Testis (tissue), 3 donors: Measurements from ENCODE around the gene TBC1D2. TPM values are rescaled to one million over a fixed set of nuclear protein-coding genes. Genes with fewer than 3 reads are reported as not detected.

Experiments
- DNase-seq: peaks from one replicate; pipeline ENCODE4 v3.0.0-alpha.2; 2019
- H3K27ac ChIP-seq, 2 donors: fragments of 200-600 bp; sonication (generic); one replicate each; pipeline ENCODE4 v1.5.1; 2019
- H3K27me3 ChIP-seq: fragments of 200-600 bp; sonication (generic); one replicate; pipeline ENCODE4 v1.5.1; 2019
- H3K36me3 ChIP-seq: fragments of 200-600 bp; sonication (generic); one replicate; pipeline ENCODE4 v1.5.1; 2017; ENCODE audit warnings: low read depth; ENCODE audit errors: missing control alignments
- H3K4me1 ChIP-seq: fragments of 200-600 bp; sonication (generic); one replicate; pipeline ENCODE4 v1.5.1; 2019
- H3K4me3 ChIP-seq, 2 donors: fragments of 200-600 bp; sonication (generic); one replicate each; pipeline ENCODE4 v1.5.1; 2017 to 2019
- H3K9me3 ChIP-seq: fragments of 200-600 bp; sonication (generic); one replicate; pipeline ENCODE4 v1.5.1; 2017
- CTCF ChIP-seq, 3 experiments: fragments of 450-650 bp in 2 of 3; fragments of 200-600 bp in 1 of 3; sonication (generic) in 1 of 3; IDR thresholded peaks; one replicate each; pipeline ENCODE4 v1.5.1; 2016 to 2019; ENCODE audit warnings: antibody characterized with exemption in 3 of 3, mild to moderate bottlenecking in 2 of 3, moderate library complexity in 1 of 3
- POLR2A ChIP-seq: fragments of 450-650 bp; IDR thresholded peaks from one replicate; pipeline ENCODE4 v1.6.1; 2017; ENCODE audit warnings: antibody characterized with exemption, mild to moderate bottlenecking, moderate library complexity
- WGBS, 2 donors: methylation state at CpG; one replicate each; pipeline ENCODE4 v1.1.5; 2018; 5-methylcytosine and 5-hydroxymethylcytosine counted together
- intact Hi-C: fragments of 100-400 bp; cut with DNase I; formaldehyde crosslinking; loops from one replicate; pipeline ENCODE4 v1.15.1; 2023; ENCODE audit warnings: low total_unique reads
- polyA plus RNA-seq: library from polyadenylated mRNA; stranded (reverse); fragments of 350-450 nt; fragmentation: Illumina TruSeq; extraction: RNeasy Lipid Tissue Mini Kit (QIAGEN cat#74804); gene quantifications from one replicate; pipeline ENCODE4 v1.2.3, GENCODE V29; 2014; ENCODE audit warnings: low read depth, low replicate concordance; ENCODE audit not compliant: insufficient read depth
- total RNA-seq, 2 donors: library from RNA; depleted of rRNA; stranded (reverse); fragments of >200 nt; gene quantifications; one replicate each; pipeline ENCODE4 v1.2.3, GENCODE V29; 2016

Gene TBC1D2
- total and polyA plus RNA-seq, 3 donors from 2014 or later: 5.1 to 9.2 (median 8.5) TPM

DNA sequence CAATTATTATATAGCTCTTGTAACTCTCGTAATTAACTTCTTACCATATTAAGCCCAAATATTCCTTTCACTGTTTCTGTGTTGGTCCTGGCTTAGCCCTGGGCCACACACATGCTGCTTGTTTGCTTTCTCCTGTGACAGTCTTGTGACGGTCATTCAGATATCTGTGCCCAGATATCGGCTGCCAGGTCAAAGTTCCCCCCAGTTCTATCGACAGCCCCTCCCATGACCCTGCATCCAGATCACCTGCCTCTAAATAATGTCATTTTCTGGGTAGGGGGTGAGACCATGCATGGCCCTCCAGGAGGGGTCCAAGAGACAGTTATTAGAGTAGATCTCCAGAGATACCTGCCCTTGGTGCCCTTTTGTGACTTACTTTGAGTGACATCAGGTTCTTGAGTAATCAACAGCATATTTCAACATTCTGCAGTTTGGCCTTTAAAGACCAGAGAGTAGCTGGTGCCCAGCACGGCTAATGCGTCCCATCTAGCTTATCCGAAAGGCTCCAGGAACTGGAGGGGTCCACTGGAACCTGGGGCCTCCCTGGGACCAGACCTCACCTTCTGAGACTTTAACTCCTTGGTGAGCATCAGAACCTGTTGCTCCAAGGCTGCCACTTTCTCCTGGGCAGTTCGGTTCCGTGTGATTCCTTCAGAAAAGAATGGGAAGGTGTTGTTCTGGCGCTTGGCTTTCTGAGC lies 26.9 kb downstream of the TBC1D2 start:
- H3K27me3 ChIP-seq: no peaks in the 10 kb centered on the region
- TF ChIP-seq POLR2A (no peak), CTCF (IDR thresholded peaks at IDR 0.05) (no peak)
- no peak overlapping the region for H3K4me3 ChIP-seq
- WGBS, 2 donors: 82 to 84% methylated on average over 8 to 10 of the region's 10 CpGs
- no peaks in the 10 kb centered on the region for H3K9me3 ChIP-seq
- no peak overlapping the region for H3K27ac ChIP-seq
- H3K36me3 ChIP-seq: no peaks in the 10 kb centered on the region
- DNase-seq: no peak
- intact Hi-C loops: no loop called here
- H3K4me1 ChIP-seq: no peaks in the 10 kb centered on the region

DNA sequence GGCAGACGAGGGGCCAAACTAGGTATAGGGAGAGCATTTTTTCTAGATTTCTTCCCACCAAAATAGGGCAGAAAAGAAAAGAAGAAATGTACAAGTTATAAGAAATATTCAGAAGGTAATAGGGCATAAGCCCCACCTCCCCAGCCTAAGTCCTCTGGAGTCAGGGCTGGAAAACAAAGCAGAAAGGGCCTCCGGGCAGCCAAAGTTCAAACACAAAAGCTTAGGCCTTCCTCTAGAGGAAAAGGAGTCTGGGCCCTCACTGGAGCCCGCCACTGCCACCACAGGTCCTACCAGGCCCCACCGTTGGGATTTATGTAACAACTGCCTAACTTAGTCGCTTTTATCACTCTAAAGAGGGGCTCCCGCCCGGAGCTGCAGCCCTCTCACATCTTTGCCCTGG lies 27.6 kb downstream of the TBC1D2 start:
- intact Hi-C loops: no loop called here
- WGBS, 2 donors: 92 to 94% methylated on average over 7 of the region's 7 CpGs
- H3K36me3 ChIP-seq: no peaks in the 10 kb centered on the region
- DNase-seq: no peak
- no peak for TF ChIP-seq POLR2A
- no peak for TF ChIP-seq CTCF (IDR thresholded peaks at IDR 0.05)
- H3K4me3 ChIP-seq: no peak overlapping the region
- no peaks in the 10 kb centered on the region for H3K4me1 ChIP-seq
- H3K27ac ChIP-seq: no peak overlapping the region
- no peaks in the 10 kb centered on the region for H3K27me3 ChIP-seq
- no peaks in the 10 kb centered on the region for H3K9me3 ChIP-seq

GRCh38 chr9:98226957-98227356 lies 28.5 kb downstream of the TBC1D2 start:
- intact Hi-C loops: no loop called here
- Histone ChIP-seq H3K4me3 (no peak overlapping the region), H3K27ac (no peak overlapping the region), H3K36me3 (no peaks in the 10 kb centered on the region), H3K27me3 (no peaks in the 10 kb centered on the region), H3K9me3 (no peaks in the 10 kb centered on the region), H3K4me1 (no peaks in the 10 kb centered on the region)
- no peak for TF ChIP-seq CTCF (IDR thresholded peaks at IDR 0.05)
- no peak for TF ChIP-seq POLR2A
- no peak for DNase-seq
- 90 to 94% methylated on average over 4 of the region's 4 CpGs for WGBS, 2 donors

DNA sequence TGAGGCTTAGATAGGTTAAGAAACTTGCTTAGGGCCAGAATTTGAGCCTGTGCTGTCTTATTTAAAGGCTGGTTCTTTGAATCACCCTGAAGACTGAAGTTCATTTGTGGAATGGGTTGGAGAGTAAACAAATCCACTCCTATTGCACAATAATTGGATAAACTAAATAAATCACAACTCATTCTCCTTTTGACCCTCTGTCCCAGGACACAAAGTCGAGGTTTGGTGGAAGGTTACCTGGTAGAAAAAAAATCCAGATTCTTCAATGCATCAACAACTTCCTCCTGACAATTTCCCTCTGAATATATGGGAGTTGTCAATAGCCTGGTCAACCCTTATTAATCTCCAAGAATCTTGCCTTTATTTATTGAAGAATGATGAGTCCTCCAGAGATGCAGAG lies 28.9 kb downstream of the TBC1D2 start:
- H3K4me1 ChIP-seq: no peaks in the 10 kb centered on the region
- no peak for DNase-seq
- H3K4me3 ChIP-seq: no peak overlapping the region
- no peak overlapping the region for H3K27ac ChIP-seq
- no peaks in the 10 kb centered on the region for H3K27me3 ChIP-seq
- 60 to 70% methylated on average over 1 of the region's 1 CpG for WGBS, 2 donors
- intact Hi-C loops: no loop called here
- H3K36me3 ChIP-seq: no peaks in the 10 kb centered on the region
- no peaks in the 10 kb centered on the region for H3K9me3 ChIP-seq
- TF ChIP-seq CTCF (IDR thresholded peaks at IDR 0.05) (no peak), POLR2A (no peak)

DNA sequence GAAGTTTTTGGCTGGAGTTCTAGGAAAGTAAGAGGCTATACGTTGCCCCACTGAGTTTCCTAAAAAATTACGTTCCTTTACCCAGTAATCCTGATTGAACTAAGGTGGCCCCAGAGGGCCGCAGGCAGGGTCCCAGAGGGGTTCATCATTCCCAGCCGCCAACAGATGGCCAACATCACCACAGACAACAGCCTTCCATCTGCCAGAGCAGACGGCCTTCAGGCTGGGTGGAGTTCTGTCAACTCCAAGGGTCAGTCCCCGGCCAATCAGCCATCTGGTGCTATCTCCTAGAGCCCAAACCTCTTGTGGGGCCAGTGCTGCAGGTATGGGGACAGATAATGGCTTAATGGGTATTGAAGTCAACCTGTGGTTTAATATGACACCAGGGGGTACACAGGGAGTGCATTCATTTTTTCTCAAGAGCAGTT lies 30.4 kb downstream of the TBC1D2 start:
- intact Hi-C loops: no loop called here
- DNase-seq: no peak
- no peak overlapping the region for H3K4me3 ChIP-seq
- TF ChIP-seq POLR2A (no peak), CTCF (IDR thresholded peaks at IDR 0.05) (no peak)
- 96 to 98% methylated on average over 4 to 6 of the region's 6 CpGs for WGBS, 2 donors
- no peaks in the 10 kb centered on the region for H3K9me3 ChIP-seq
- H3K27me3 ChIP-seq: no peaks in the 10 kb centered on the region
- H3K36me3 ChIP-seq: no peaks in the 10 kb centered on the region
- no peak overlapping the region for H3K27ac ChIP-seq
- no peaks in the 10 kb centered on the region for H3K4me1 ChIP-seq
